ENCODE measurements around the gene ADGRF4.

ADGRF4 gene

GRCh38 chr6:47681201-47681990 is 17.0 kb upstream of the ADGRF4 start:
- TF ChIP-seq CTCF (IDR thresholded peaks at IDR 0.05; ENCODE audit: low read length, missing control alignments), result no peak
- no peak for DNase-seq (ENCODE audit: low read depth)
- H3K4me3 ChIP-seq (replicated peaks; ENCODE audit: low read depth, low read length), result no peak overlapping the region

GRCh38 chr6:47686411-47686810 is 12.0 kb upstream of the ADGRF4 start:
- no peak overlapping the region for H3K4me3 ChIP-seq (replicated peaks; ENCODE audit: low read depth, low read length)
- DNase-seq (ENCODE audit: low read depth), result no peak
- no peak for TF ChIP-seq CTCF (IDR thresholded peaks at IDR 0.05; ENCODE audit: low read length, missing control alignments)

- DNase-seq (ENCODE audit: low read depth), result no peak
- H3K4me3 ChIP-seq (replicated peaks; ENCODE audit: low read depth, low read length), result no peak overlapping the region
- no peak for TF ChIP-seq CTCF (IDR thresholded peaks at IDR 0.05; ENCODE audit: low read length, missing control alignments)
Observed at GRCh38 chr6:47687432-47687831, 10.9 kb upstream of the ADGRF4 start.

- TF ChIP-seq CTCF (IDR thresholded peaks at IDR 0.05; ENCODE audit: low read length, missing control alignments), result no peak
Observed at GRCh38 chr6:47690214-47690613, 8.2 kb upstream of the ADGRF4 start.

GRCh38 chr6:47690791-47691190 is 7.6 kb upstream of the ADGRF4 start:
- no peak overlapping the region for H3K4me3 ChIP-seq (replicated peaks; ENCODE audit: low read depth, low read length)
- TF ChIP-seq CTCF (IDR thresholded peaks at IDR 0.05; ENCODE audit: low read length, missing control alignments), result no peak
- no peak for DNase-seq (ENCODE audit: low read depth)

More at GRCh38 chr6:47690214-47690613, 8.2 kb upstream of the ADGRF4 start:
- H3K4me3 ChIP-seq (replicated peaks; ENCODE audit: low read depth, low read length), result no peak overlapping the region
- no peak for DNase-seq (ENCODE audit: low read depth)

- DNase-seq (ENCODE audit: low read depth), result no peak
- no peak overlapping the region for H3K4me3 ChIP-seq (replicated peaks; ENCODE audit: low read depth, low read length)
- TF ChIP-seq CTCF (IDR thresholded peaks at IDR 0.05; ENCODE audit: low read length, missing control alignments), result no peak
Observed at GRCh38 chr6:47697925-47698324, 455 bp upstream of the ADGRF4 start.

GRCh38 chr6:47700053-47700452 is 1.7 kb downstream of the ADGRF4 start:
- TF ChIP-seq CTCF (IDR thresholded peaks at IDR 0.05; ENCODE audit: low read length, missing control alignments), result no peak
- peak; percentile 75 for DNase-seq (ENCODE audit: low read depth)
- H3K4me3 ChIP-seq (replicated peaks; ENCODE audit: low read depth, low read length), result no peak overlapping the region

All from fibroblast of pulmonary artery (primary cell).